Measurements from ENCODE around the gene PCDH9. TPM values are rescaled to one million over a fixed set of nuclear protein-coding genes. Genes with fewer than 3 reads are reported as not detected.

PCDH9 gene
- total and polyA plus RNA-seq, 2 of the 4 experiments (the other 2 are of a cell fraction) = 2.2 to 10.2 TPM

GRCh38 chr13:66345971-66346370 is 884.2 kb downstream of the PCDH9 start:
- H2BK15ac ChIP-seq (ENCODE audit: low read depth, low read length) = no peak overlapping the region
- H3K23ac ChIP-seq (ENCODE audit: low read depth, low read length) = no peak overlapping the region; the same call in 1 of the 2 replicates
- 80% methylated on average over 1 of the region's 8 CpGs; no CpG with 5 or more reads in 1 of the 2 experiments for WGBS, 2 experiments (ENCODE audit: extremely low coverage in 2 of 2, insufficient read length in 1 of 2)
- no peaks in the 10 kb centered on the region for H3K27me3 ChIP-seq (ENCODE audit: control insufficient read depth, insufficient read depth, low read length)
- in situ Hi-C loops (cut with MboI; ENCODE audit: low sequenced_read_pairs) = no loop called here
- no peak overlapping the region for H4K8ac ChIP-seq (ENCODE audit: low read depth in 2 of 2, low read length in 2 of 2)
- dilution Hi-C loops (cut with HindIII; ENCODE audit: low sequenced_read_pairs, unreplicated experiment) = no loop called here
- H3K4me1 ChIP-seq (ENCODE audit: control insufficient read depth, insufficient read depth, low read length) = no peaks in the 10 kb centered on the region
- no peak overlapping the region for H2BK20ac ChIP-seq (ENCODE audit: low read depth, low read length)
- POLR2A ChIA-PET (ENCODE audit: unreplicated experiment) = no interaction called here
- H3K4ac ChIP-seq (ENCODE audit: low read depth, low read length) = no peak overlapping the region
- H2AK9ac ChIP-seq (replicated peaks; ENCODE audit: low read depth, low read length, poor library complexity) = no peak overlapping the region
- BruUV-seq (replicated peaks) = no TSS peak
- no peak overlapping the region for H3K4me3 ChIP-seq (ENCODE audit: insufficient read depth, low read depth, low read length)
- no peak overlapping the region for H4K91ac ChIP-seq (ENCODE audit: insufficient read depth, low read depth, low read length)
- H3K18ac ChIP-seq (ENCODE audit: low read depth, low read length) = no peak overlapping the region
- ATAC-seq (ENCODE audit: low read depth) = no peak
- H3K9me1 ChIP-seq (ENCODE audit: insufficient read depth, low read length) = no peaks in the 10 kb centered on the region
- TF ChIP-seq POLR2A (IDR thresholded peaks at IDR 0.05; ENCODE audit: low read depth, low read length) (no peak), BHLHE40 (IDR thresholded peaks at IDR 0.05; ENCODE audit: low read depth, low read length) (no peak), CTCF (conservative IDR thresholded peaks at IDR 0.05; ENCODE audit: low read depth, low read length) (no peak), USF2 (IDR thresholded peaks at IDR 0.05; ENCODE audit: low read depth, low read length) (no peak), ELK1 (IDR thresholded peaks at IDR 0.05; ENCODE audit: borderline replicate concordance, low read depth, low read length) (no peak), NFE2L2 (IDR thresholded peaks at IDR 0.05; ENCODE audit: low read depth, low read length) (no peak), CHD1 (IDR thresholded peaks at IDR 0.05; ENCODE audit: low read depth, low read length) (no peak), RFX5 (IDR thresholded peaks at IDR 0.05; ENCODE audit: low read depth, low read length) (no peak), MAZ (IDR thresholded peaks at IDR 0.05; ENCODE audit: borderline replicate concordance, low read depth, low read length) (no peak), MAFK (IDR thresholded peaks at IDR 0.05; ENCODE audit: low read depth, low read length) (no peak), FOS (IDR thresholded peaks at IDR 0.05; ENCODE audit: low read depth, low read length) (no peak), CEBPB (IDR thresholded peaks at IDR 0.05; ENCODE audit: low read depth, low read length) (no peak), RCOR1 (IDR thresholded peaks at IDR 0.05; ENCODE audit: insufficient replicate concordance, low read length) (no peak), SMC3 (IDR thresholded peaks at IDR 0.05; ENCODE audit: low read depth, low read length) (no peak)
- no peak overlapping the region for H3K56ac ChIP-seq (ENCODE audit: extremely low read depth, insufficient read depth, low read length)
- DNase-seq = no peak
- intact Hi-C loops (cut with micrococcal nuclease) = no loop called here
- H2AK5ac ChIP-seq (ENCODE audit: low read depth, low read length) = no peak overlapping the region
- no peak overlapping the region for H3K27ac ChIP-seq (ENCODE audit: insufficient read depth, low read length)
- H2AFZ ChIP-seq (replicated peaks; ENCODE audit: low read length, poor library complexity) = no peak overlapping the region
- H3K36me3 ChIP-seq (ENCODE audit: control insufficient read depth, insufficient read depth, low read length) = no peaks in the 10 kb centered on the region
- H4K5ac ChIP-seq (ENCODE audit: low read depth, low read length) = no peak overlapping the region
- H3K9ac ChIP-seq (ENCODE audit: low read depth, low read length) = no peak overlapping the region
- H2BK5ac ChIP-seq (ENCODE audit: low read depth, low read length, poor library complexity, severe bottlenecking) = no peak overlapping the region
- no peaks in the 10 kb centered on the region for H4K20me1 ChIP-seq (ENCODE audit: insufficient read depth, low read length)
- H3K9me3 ChIP-seq (ENCODE audit: control insufficient read depth, insufficient read depth, low read length) = no peaks in the 10 kb centered on the region
- CTCF ChIA-PET = interaction anchor here (1.6 kb wide), 1 partner anchor 9 kb away, joined by 5 read pairs; no protein-coding TSS in a partner anchor
- no peak overlapping the region for H3K4me2 ChIP-seq (ENCODE audit: low read depth, low read length)
- no peak overlapping the region for H3K14ac ChIP-seq (replicated peaks; ENCODE audit: low read depth, low read length)
- no peak overlapping the region for H2BK120ac ChIP-seq (ENCODE audit: low read depth, low read length)
- no peaks in the 10 kb centered on the region for H3K79me1 ChIP-seq (ENCODE audit: low read depth in 1 of 2, low read length in 2 of 2)

Measured in IMR-90 (cell line).